CD4-positive, alpha-beta T cell (primary cell): ENCODE results near the gene HMGB2. TPM values are rescaled to one million over a fixed set of nuclear protein-coding genes. Genes with fewer than 3 reads are reported as not detected.

Experiments used
- ATAC-seq: fragments of 200-7000 bp; cut with Tn5 transposase; one replicate; pipeline ENCODE4 v1.10.0; 2022; ENCODE audit warnings: mild to moderate bottlenecking; ENCODE audit not compliant: poor library complexity
- CTCF ChIA-PET: fragments of 350-600 bp; sonication (Branson Sonifier 250); formaldehyde crosslinking; loops from one replicate; lab custom pipeline; 2021; ENCODE audit warnings: antibody characterized with exemption, inconsistent platforms; lab: Charles Lee
- POLR2A ChIA-PET: fragments of 350-600 bp; sonication (Branson Sonifier 250); formaldehyde crosslinking; loops from one replicate; lab custom pipeline; 2021; ENCODE audit warnings: antibody characterized with exemption, inconsistent platforms; lab: Charles Lee
- DNase-seq, 14 experiments: peaks; one replicate each; pipeline ENCODE4 v3.0.0-alpha.2; 2013 to 2020; ENCODE audit warnings: mixed read lengths in 2 of 14
- H3K27ac ChIP-seq, 2 donors: one replicate each; pipeline versions ENCODE4 v1.5.1 to v1.7.0; 2013; ENCODE audit warnings: low read length in 2 of 2, low read depth in 1 of 2, mild to moderate bottlenecking in 1 of 2
- H3K27me3 ChIP-seq, 2 experiments: 1 replicate in 1 of 2; 2 replicates in 1 of 2; pipeline versions ENCODE4 v1.6.1 to v1.7.0; 2013; ENCODE audit warnings: low read length in 2 of 2, control low read depth in 1 of 2, mild to moderate bottlenecking in 1 of 2, moderate library complexity in 1 of 2; ENCODE audit not compliant: insufficient read depth in 2 of 2, control insufficient read depth in 1 of 2
- H3K36me3 ChIP-seq: one replicate; pipeline ENCODE4 v1.6.1; 2013; ENCODE audit warnings: low read length, control low read depth; ENCODE audit not compliant: insufficient read depth
- H3K4me1 ChIP-seq: one replicate; pipeline ENCODE4 v1.6.1; 2013; ENCODE audit warnings: low read length, control low read depth; ENCODE audit not compliant: insufficient read depth
- H3K4me3 ChIP-seq: one replicate; pipeline ENCODE4 v1.5.1; 2013; ENCODE audit warnings: mild to moderate bottlenecking, low read length, moderate library complexity
- H3K9me3 ChIP-seq, 2 experiments: 1 replicate in 1 of 2; 2 replicates in 1 of 2; pipeline versions ENCODE4 v1.6.1 to v1.7.0; 2013; ENCODE audit warnings: low read length in 2 of 2, mild to moderate bottlenecking in 2 of 2, control low read depth in 1 of 2, moderate library complexity in 1 of 2; ENCODE audit not compliant: control insufficient read depth in 1 of 2, insufficient read depth in 1 of 2
- H3K27ac Mint-ChIP-seq: one replicate; pipeline ENCODE4 v1.8.0; 2020; ENCODE audit warnings: mixed read lengths
- H3K27me3 Mint-ChIP-seq: one replicate; pipeline ENCODE4 v1.8.0; 2021; ENCODE audit warnings: mixed read lengths
- H3K36me3 Mint-ChIP-seq: one replicate; pipeline ENCODE4 v1.8.0; 2021; ENCODE audit warnings: low read depth, mixed read lengths
- H3K4me1 Mint-ChIP-seq: one replicate; pipeline ENCODE4 v1.8.0; 2021; ENCODE audit warnings: low read depth, mixed read lengths
- H3K4me3 Mint-ChIP-seq: one replicate; pipeline ENCODE4 v1.8.0; 2020; ENCODE audit warnings: mild to moderate bottlenecking, mixed read lengths
- H3K9me3 Mint-ChIP-seq: one replicate; pipeline ENCODE4 v1.8.0; 2020; ENCODE audit warnings: mixed read lengths
- intact Hi-C, 2 experiments: fragments of 100-400 bp; cut with DNase I in 1 of 2; cut with micrococcal nuclease in 1 of 2; formaldehyde crosslinking; loops; one replicate each; pipeline versions ENCODE4 v1.15.1 to v1.9.0; 2023 to 2025; cut with DNase I, micrococcal nuclease
- total RNA-seq, 174 experiments: library from RNA in 2 of 174; stranded (reverse) in 2 of 174; gene quantifications; one replicate each; pipeline ENCODE4 v1.2.3 and lab custom pipeline; 2021 to 2026
- TF ChIP-seq, protein P1 (sequence below): fragments of 200-600 bp; IDR thresholded peaks from one replicate; pipeline ENCODE4 v1.8.0; 2022; ENCODE audit warnings: antibody characterized with exemption, mild to moderate bottlenecking

HMGB2 gene
- total RNA-seq, 2 experiments from 2014 or later = 228 to 232 TPM

DNA sequence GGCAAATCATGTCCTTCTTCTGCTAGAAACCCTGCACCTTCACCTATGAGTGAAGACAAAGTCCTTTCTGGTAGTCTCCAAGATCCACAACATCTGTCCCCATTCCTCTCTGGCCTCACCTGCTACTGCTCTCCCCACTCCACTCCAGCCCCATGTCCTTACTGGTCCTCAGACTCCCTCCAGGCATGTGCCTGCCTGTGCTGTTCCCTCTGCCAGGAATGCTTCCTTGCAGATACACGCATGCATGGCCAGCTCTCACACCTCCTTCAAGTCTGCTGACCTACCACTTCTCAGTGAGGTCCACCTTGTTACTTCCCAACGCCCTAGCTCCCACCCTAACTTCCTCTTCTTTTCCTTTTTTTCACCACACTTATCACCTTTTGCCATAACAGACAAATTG lies 18.1 kb downstream of the HMGB2 start:
- H3K4me3 ChIP-seq = no peak overlapping the region
- Mint-ChIP-seq H3K27ac (no peak overlapping the region), H3K4me1 (no peaks in the 10 kb centered on the region), H3K4me3 (no peak overlapping the region), H3K36me3 (peaks cover 31% of the 10 kb centered on the region), H3K9me3 (no peaks in the 10 kb centered on the region), H3K27me3 (no peaks in the 10 kb centered on the region)
- DNase-seq (no peak), ATAC-seq (no peak)
- peaks cover 16% of the 10 kb centered on the region for H3K36me3 ChIP-seq
- ChIA-PET CTCF (interaction anchor here (1.0 kb wide), 1 partner anchor 14 kb away, joined by 3 read pairs; no protein-coding TSS in a partner anchor), POLR2A (interaction anchor here (1.8 kb wide), 1 partner anchor 18 kb away, joined by 6 read pairs; the partner anchor contains the start of gene HMGB2)
- no peak overlapping the region for H3K27ac ChIP-seq
- H3K9me3 ChIP-seq = no peaks in the 10 kb centered on the region
- intact Hi-C loops = loop anchor here (5.0 to 10.0 kb wide), 3 partner anchors 176 to 1001 kb away; no protein-coding TSS in a partner anchor
- TF ChIP-seq, protein P1, sequence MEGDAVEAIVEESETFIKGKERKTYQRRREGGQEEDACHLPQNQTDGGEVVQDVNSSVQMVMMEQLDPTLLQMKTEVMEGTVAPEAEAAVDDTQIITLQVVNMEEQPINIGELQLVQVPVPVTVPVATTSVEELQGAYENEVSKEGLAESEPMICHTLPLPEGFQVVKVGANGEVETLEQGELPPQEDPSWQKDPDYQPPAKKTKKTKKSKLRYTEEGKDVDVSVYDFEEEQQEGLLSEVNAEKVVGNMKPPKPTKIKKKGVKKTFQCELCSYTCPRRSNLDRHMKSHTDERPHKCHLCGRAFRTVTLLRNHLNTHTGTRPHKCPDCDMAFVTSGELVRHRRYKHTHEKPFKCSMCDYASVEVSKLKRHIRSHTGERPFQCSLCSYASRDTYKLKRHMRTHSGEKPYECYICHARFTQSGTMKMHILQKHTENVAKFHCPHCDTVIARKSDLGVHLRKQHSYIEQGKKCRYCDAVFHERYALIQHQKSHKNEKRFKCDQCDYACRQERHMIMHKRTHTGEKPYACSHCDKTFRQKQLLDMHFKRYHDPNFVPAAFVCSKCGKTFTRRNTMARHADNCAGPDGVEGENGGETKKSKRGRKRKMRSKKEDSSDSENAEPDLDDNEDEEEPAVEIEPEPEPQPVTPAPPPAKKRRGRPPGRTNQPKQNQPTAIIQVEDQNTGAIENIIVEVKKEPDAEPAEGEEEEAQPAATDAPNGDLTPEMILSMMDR = no peak
- H3K27me3 ChIP-seq = no peaks in the 10 kb centered on the region
- no peaks in the 10 kb centered on the region for H3K4me1 ChIP-seq

DNA sequence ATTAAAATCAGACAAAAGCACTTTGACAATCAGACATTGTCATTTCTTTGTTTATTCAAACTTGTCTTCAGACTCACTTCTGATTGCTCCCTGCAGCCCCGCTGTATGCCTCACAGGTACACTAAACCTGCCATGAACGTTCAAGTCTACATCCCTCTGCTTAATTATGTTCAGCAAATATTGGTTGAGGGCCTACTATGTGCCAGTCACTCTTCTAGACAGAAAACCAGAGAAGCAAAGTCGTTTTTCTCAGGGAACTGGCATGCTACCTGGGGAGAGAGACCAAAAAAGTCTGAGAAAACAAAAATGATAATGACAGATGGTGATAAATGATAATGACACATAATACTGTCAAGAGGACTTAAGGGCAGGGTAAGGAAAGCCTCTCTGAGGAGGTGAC lies 19.4 kb downstream of the HMGB2 start:
- ATAC-seq (no peak), DNase-seq (no peak)
- H3K9me3 Mint-ChIP-seq = no peaks in the 10 kb centered on the region
- H3K27ac Mint-ChIP-seq = no peak overlapping the region
- Histone ChIP-seq H3K27me3 (no peaks in the 10 kb centered on the region), H3K4me1 (no peaks in the 10 kb centered on the region), H3K9me3 (no peaks in the 10 kb centered on the region), H3K36me3 (peaks cover 12% of the 10 kb centered on the region), H3K4me3 (no peak overlapping the region), H3K27ac (no peak overlapping the region)
- intact Hi-C loops = loop anchor here (5.0 to 10.0 kb wide), 3 partner anchors 178 to 1003 kb away; no protein-coding TSS in a partner anchor
- TF ChIP-seq, protein P1 = no peak
- H3K4me1 Mint-ChIP-seq = no peaks in the 10 kb centered on the region
- POLR2A ChIA-PET = interaction anchor here (1.3 kb wide), 1 partner anchor 19 kb away, joined by 5 read pairs; the partner anchor contains the start of gene HMGB2
- no peak overlapping the region for H3K4me3 Mint-ChIP-seq
- H3K27me3 Mint-ChIP-seq = no peaks in the 10 kb centered on the region
- peaks cover 26% of the 10 kb centered on the region for H3K36me3 Mint-ChIP-seq
- CTCF ChIA-PET = no interaction called here

DNA sequence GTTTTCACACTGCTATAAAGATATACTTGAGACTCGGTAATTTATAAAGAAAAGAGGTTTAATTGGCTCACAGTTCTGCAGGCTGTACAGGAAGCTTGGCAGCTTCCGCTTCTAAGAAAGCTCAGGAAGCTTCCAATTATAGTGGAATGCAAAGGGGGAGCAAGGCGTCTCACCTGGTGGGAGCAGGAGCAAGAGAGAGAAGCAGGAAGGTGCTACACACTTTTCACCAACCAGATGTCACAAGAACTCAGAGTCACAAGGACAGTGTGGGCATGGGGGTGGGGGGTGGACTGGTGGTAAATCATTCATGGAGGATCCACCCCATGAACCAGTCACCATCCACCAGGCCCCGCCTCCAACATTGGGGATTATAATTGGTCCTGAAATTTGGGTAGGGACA lies 22.8 kb downstream of the HMGB2 start:
- Mint-ChIP-seq H3K36me3 (peaks cover 29% of the 10 kb centered on the region), H3K4me3 (no peak overlapping the region), H3K27ac (no peak overlapping the region), H3K9me3 (no peaks in the 10 kb centered on the region), H3K27me3 (no peaks in the 10 kb centered on the region), H3K4me1 (no peaks in the 10 kb centered on the region)
- ChIA-PET POLR2A (no interaction called here), CTCF (interaction anchor here (1.4 kb wide), 1 partner anchor 10 kb away, joined by 3 read pairs; no protein-coding TSS in a partner anchor)
- TF ChIP-seq, protein P1 = no peak
- Histone ChIP-seq H3K27me3 (no peaks in the 10 kb centered on the region), H3K36me3 (peaks cover 8% of the 10 kb centered on the region), H3K4me1 (no peaks in the 10 kb centered on the region), H3K9me3 (no peaks in the 10 kb centered on the region), H3K27ac (no peak overlapping the region), H3K4me3 (no peak overlapping the region)
- intact Hi-C loops = loop anchor here (10.0 kb wide), 1 partner anchor 803 kb away; no protein-coding TSS in a partner anchor
- no peak for DNase-seq
- ATAC-seq = no peak
